ENCODE results near the gene ZFAND2A. TPM values are rescaled to one million over a fixed set of nuclear protein-coding genes. Genes with fewer than 3 reads are reported as not detected.
A peak's percentile ranks its signal among the peaks of the same experiment; 100 is the strongest.

The ZFAND2A gene
- total RNA-seq, 1 donor from 2014 or later: 13.3 TPM

DNA sequence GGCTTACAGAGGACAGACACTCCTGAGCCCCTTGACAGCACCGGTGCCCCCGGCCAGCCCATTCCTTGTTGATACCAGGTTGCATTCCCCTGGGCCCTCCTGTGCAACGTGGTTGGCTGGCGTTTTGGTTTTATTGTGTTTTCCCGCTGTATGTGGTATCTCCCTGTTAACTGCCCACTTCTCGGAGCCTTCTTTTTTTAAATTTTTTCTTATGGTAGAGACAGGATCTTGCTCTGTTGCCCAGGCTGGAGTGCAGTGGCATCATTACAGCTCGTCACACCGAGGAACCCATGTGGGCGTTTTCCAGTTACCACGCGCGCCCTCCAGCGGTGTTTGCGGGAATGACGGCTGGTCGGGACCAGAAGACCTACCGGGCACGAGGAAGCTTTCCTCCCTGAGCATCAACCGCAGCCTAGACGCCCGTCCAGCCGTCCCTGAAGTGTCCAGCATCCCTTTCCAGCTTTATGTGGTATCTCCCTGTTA lies 16.9 kb upstream of the ZFAND2A start:
- H3K27ac ChIP-seq: no peak overlapping the region
- H3K4me3 Mint-ChIP-seq: peak overlapping the region; percentile 46
- DNase-seq (ENCODE audit: low spot score): peak; percentile 52
- H3K9me3 Mint-ChIP-seq: peaks cover 7% of the 10 kb centered on the region
- H3F3A ChIP-seq (ENCODE audit: low read depth): no peaks in the 10 kb centered on the region
- H3K36me3 ChIP-seq: no peaks in the 10 kb centered on the region
- H3K79me2 ChIP-seq (ENCODE audit: low read depth): no peaks in the 10 kb centered on the region
- TF ChIP-seq EZH2phosphoT487 (IDR thresholded peaks at IDR 0.05) (no peak), EZH2 (IDR thresholded peaks at IDR 0.05) (no peak)
- TF ChIP-seq, protein P1, sequence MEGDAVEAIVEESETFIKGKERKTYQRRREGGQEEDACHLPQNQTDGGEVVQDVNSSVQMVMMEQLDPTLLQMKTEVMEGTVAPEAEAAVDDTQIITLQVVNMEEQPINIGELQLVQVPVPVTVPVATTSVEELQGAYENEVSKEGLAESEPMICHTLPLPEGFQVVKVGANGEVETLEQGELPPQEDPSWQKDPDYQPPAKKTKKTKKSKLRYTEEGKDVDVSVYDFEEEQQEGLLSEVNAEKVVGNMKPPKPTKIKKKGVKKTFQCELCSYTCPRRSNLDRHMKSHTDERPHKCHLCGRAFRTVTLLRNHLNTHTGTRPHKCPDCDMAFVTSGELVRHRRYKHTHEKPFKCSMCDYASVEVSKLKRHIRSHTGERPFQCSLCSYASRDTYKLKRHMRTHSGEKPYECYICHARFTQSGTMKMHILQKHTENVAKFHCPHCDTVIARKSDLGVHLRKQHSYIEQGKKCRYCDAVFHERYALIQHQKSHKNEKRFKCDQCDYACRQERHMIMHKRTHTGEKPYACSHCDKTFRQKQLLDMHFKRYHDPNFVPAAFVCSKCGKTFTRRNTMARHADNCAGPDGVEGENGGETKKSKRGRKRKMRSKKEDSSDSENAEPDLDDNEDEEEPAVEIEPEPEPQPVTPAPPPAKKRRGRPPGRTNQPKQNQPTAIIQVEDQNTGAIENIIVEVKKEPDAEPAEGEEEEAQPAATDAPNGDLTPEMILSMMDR (IDR thresholded peaks at IDR 0.05): peak; percentile 62
- no peak overlapping the region for H3K4me3 ChIP-seq
- no peaks in the 10 kb centered on the region for H3K4me1 ChIP-seq
- H3K36me3 Mint-ChIP-seq: no peaks in the 10 kb centered on the region
- H3K4me1 Mint-ChIP-seq: peaks cover 17% of the 10 kb centered on the region
- no peak overlapping the region for H2AFZ ChIP-seq (replicated peaks)
- H3K27me3 Mint-ChIP-seq (ENCODE audit: insufficient read depth, low read depth): peaks cover 17% of the 10 kb centered on the region
- H3K27me3 ChIP-seq: no peaks in the 10 kb centered on the region
- H3K4me2 ChIP-seq: no peak overlapping the region
- H4K20me1 ChIP-seq (ENCODE audit: low read depth): no peaks in the 10 kb centered on the region
- no peaks in the 10 kb centered on the region for H3K9me3 ChIP-seq (ENCODE audit: low read depth)
- H3K9ac ChIP-seq: no peak overlapping the region
- H3K27ac Mint-ChIP-seq: no peak overlapping the region

DNA sequence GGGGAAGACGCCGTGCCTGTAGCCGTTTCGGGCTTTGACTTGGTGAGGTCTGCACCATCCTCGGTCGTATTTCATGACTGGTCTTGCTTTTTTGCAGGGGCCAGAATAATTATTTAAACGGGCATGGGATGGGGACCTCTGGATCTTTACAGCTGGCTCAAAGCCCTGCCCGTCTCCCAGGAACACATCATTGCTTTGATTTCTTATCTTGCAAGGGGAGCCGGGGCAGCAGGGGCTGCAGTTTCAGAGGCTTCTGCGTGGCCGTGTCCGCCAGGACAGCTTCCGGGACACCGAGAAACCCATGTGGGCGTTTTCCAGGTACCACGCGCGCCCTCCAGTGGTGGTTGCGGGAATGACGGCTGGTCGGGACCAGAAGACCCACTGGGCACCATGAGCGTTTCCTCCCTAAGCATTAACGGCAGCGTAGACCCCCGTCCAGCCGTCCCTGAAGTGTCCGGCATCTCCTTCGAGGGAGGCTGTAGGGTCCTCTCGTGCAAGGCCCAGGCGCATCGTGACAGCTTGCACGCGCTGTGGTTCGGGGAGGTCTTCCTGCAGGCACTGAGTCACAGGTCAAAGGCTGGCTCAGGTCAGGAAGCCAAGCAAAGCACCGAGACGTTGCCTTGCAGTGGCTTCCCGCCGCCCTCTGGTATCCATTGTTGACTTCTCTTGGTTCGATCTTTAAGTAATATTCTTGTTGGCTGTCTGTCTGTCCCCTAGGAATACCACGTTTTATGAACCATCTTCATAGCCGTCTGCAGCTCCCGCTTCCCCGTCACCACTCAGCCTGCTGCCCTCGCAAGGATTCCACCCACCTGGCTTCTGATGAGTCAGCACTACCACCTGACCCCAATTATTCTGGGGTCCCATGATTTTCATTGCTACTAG lies 16.2 kb upstream of the ZFAND2A start:
- Histone ChIP-seq H3K9ac (no peak overlapping the region), H3K27me3 (no peaks in the 10 kb centered on the region), H3K79me2 (ENCODE audit: low read depth) (no peaks in the 10 kb centered on the region), H3K4me1 (no peaks in the 10 kb centered on the region), H2AFZ (replicated peaks) (peak overlapping the region; percentile 99), H3K27ac (no peak overlapping the region), H3F3A (ENCODE audit: low read depth) (no peaks in the 10 kb centered on the region), H3K4me3 (no peak overlapping the region), H3K9me3 (ENCODE audit: low read depth) (no peaks in the 10 kb centered on the region), H3K36me3 (no peaks in the 10 kb centered on the region), H3K4me2 (peak overlapping the region; percentile 67), H4K20me1 (ENCODE audit: low read depth) (no peaks in the 10 kb centered on the region)
- H3K4me1 Mint-ChIP-seq: peaks cover 16% of the 10 kb centered on the region
- H3K36me3 Mint-ChIP-seq: no peaks in the 10 kb centered on the region
- peaks cover 15% of the 10 kb centered on the region for H3K27me3 Mint-ChIP-seq (ENCODE audit: insufficient read depth, low read depth)
- no peak overlapping the region for H3K27ac Mint-ChIP-seq
- H3K9me3 Mint-ChIP-seq: peaks cover 7% of the 10 kb centered on the region
- DNase-seq (ENCODE audit: low spot score): peak; percentile 83
- H3K4me3 Mint-ChIP-seq: peak overlapping the region; percentile 70
- no peak for TF ChIP-seq EZH2 (IDR thresholded peaks at IDR 0.05)
- TF ChIP-seq EZH2phosphoT487 (IDR thresholded peaks at IDR 0.05): no peak
- TF ChIP-seq, protein P1 (IDR thresholded peaks at IDR 0.05): peak; percentile 88

DNA sequence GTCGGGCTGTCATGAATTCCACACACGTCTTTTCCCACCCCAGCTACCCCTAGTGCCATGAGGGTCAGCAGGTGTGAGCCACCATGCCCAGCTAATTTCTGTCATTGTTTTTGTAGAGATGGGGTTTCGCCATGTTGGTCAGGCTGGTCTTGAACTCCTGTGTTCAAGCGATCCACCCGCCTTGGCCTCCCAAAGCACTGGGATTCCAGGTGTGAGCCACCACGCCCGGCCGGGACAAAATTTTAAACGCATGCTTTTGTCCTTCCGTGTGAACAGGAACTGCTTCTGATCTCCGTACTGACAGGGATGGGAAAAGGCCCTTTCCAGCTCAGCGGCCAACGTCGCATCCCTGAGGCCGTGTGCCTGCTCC lies 15.6 kb upstream of the ZFAND2A start:
- H3K9ac ChIP-seq: no peak overlapping the region
- no peaks in the 10 kb centered on the region for H3K36me3 Mint-ChIP-seq

More for the DNA sequence above, 15.6 kb upstream of the ZFAND2A start:
- no peak overlapping the region for H3K4me3 Mint-ChIP-seq
- Histone ChIP-seq H3K27ac (no peak overlapping the region), H2AFZ (replicated peaks) (peak overlapping the region; percentile 99), H3K4me3 (no peak overlapping the region), H3K4me2 (no peak overlapping the region), H3K9me3 (ENCODE audit: low read depth) (no peaks in the 10 kb centered on the region), H3K4me1 (no peaks in the 10 kb centered on the region), H4K20me1 (ENCODE audit: low read depth) (no peaks in the 10 kb centered on the region), H3K79me2 (ENCODE audit: low read depth) (no peaks in the 10 kb centered on the region), H3F3A (ENCODE audit: low read depth) (no peaks in the 10 kb centered on the region), H3K36me3 (no peaks in the 10 kb centered on the region), H3K27me3 (no peaks in the 10 kb centered on the region)
- TF ChIP-seq EZH2 (IDR thresholded peaks at IDR 0.05): no peak
- TF ChIP-seq EZH2phosphoT487 (IDR thresholded peaks at IDR 0.05): no peak
- TF ChIP-seq, protein P1 (IDR thresholded peaks at IDR 0.05): no peak
- H3K9me3 Mint-ChIP-seq: peaks cover 7% of the 10 kb centered on the region
- H3K27me3 Mint-ChIP-seq (ENCODE audit: insufficient read depth, low read depth): peaks cover 15% of the 10 kb centered on the region
- no peak overlapping the region for H3K27ac Mint-ChIP-seq
- peaks cover 9% of the 10 kb centered on the region for H3K4me1 Mint-ChIP-seq
- DNase-seq (ENCODE audit: low spot score): no peak

Measured in neural progenitor cell (in vitro differentiated cells).